ENCODE data around the gene PRR5. TPM values are rescaled to one million over a fixed set of nuclear protein-coding genes. Genes with fewer than 3 reads are reported as not detected.

PRR5 gene
- total RNA-seq, 1 experiment from 2014 or later, result 5.0 TPM

GRCh38 chr22:44692662-44693007 lies 9.4 kb upstream of the PRR5 start:
- no peak for DNase-seq (ENCODE audit: low spot score)

- no peak for DNase-seq (ENCODE audit: low spot score)
These were observed 8.9 kb upstream of the PRR5 start for GRCh38 chr22:44693145-44693544.

- no peak for DNase-seq (ENCODE audit: low spot score)
These were observed 8.2 kb upstream of the PRR5 start for GRCh38 chr22:44693756-44694155.

- peak; percentile 70 for DNase-seq (ENCODE audit: low spot score)
These were observed 4.4 kb upstream of the PRR5 start for GRCh38 chr22:44697423-44698141.

- DNase-seq (ENCODE audit: low spot score), result peak; percentile 67
These were observed 3.2 kb upstream of the PRR5 start for GRCh38 chr22:44698531-44699421.

GRCh38 chr22:44700456-44700855 lies 1.5 kb upstream of the PRR5 start:
- DNase-seq (ENCODE audit: low spot score), result no peak

- no peak for DNase-seq (ENCODE audit: low spot score)
These were observed 715 bp upstream of the PRR5 start for GRCh38 chr22:44701187-44701790.

- no peak for DNase-seq (ENCODE audit: low spot score)
These were observed 635 bp downstream of the PRR5 start for GRCh38 chr22:44702479-44703198.

GRCh38 chr22:44703255-44703870 lies 1.4 kb downstream of the PRR5 start:
- DNase-seq (ENCODE audit: low spot score), result no peak

GRCh38 chr22:44704159-44705021 lies 2.4 kb downstream of the PRR5 start:
- no peak for DNase-seq (ENCODE audit: low spot score)

GRCh38 chr22:44705022-44705297 lies 3.0 kb downstream of the PRR5 start:
- no peak for DNase-seq (ENCODE audit: low spot score)

GRCh38 chr22:44706488-44706887 lies 4.5 kb downstream of the PRR5 start:
- no peak for DNase-seq (ENCODE audit: low spot score)

GRCh38 chr22:44707178-44707577 lies 5.2 kb downstream of the PRR5 start:
- no peak for DNase-seq (ENCODE audit: low spot score)

GRCh38 chr22:44707752-44708151 lies 5.7 kb downstream of the PRR5 start:
- DNase-seq (ENCODE audit: low spot score), result no peak

- no peak for DNase-seq (ENCODE audit: low spot score)
These were observed 7.9 kb downstream of the PRR5 start for GRCh38 chr22:44709881-44710392.

- DNase-seq (ENCODE audit: low spot score), result no peak
These were observed 8.7 kb downstream of the PRR5 start for GRCh38 chr22:44710474-44711240.

- DNase-seq (ENCODE audit: low spot score), result no peak
These were observed 9.2 kb downstream of the PRR5 start for GRCh38 chr22:44711241-44711560.

GRCh38 chr22:44711690-44712555 lies 9.9 kb downstream of the PRR5 start:
- DNase-seq (ENCODE audit: low spot score), result no peak

- DNase-seq (ENCODE audit: low spot score), result no peak
These were observed 11.0 kb downstream of the PRR5 start for GRCh38 chr22:44712962-44713361.

Measured in H4 (cell line).